Measurements from ENCODE around the gene PRR12. TPM values are rescaled to one million over a fixed set of nuclear protein-coding genes. Genes with fewer than 3 reads are reported as not detected.
A peak's percentile ranks its signal among the peaks of the same experiment; 100 is the strongest.

PRR12 gene
- total RNA-seq, 1 donor from 2014 or later, result 15.5 TPM

- Histone ChIP-seq H3K27ac (no peak overlapping the region), H3K27me3 (no peaks in the 10 kb centered on the region), H3K9me3 (no peaks in the 10 kb centered on the region), H3K4me1 (peaks cover 42% of the 10 kb centered on the region), H3K36me3 (peaks cover 0 to 16% of the 10 kb centered on the region in 2 donors), H3K4me3 (no peak overlapping the region)
- no peak for DNase-seq (ENCODE audit: extremely low spot score in 2 of 2)
- TF ChIP-seq POLR2A (IDR thresholded peaks at IDR 0.05), result no peak
- no peak for TF ChIP-seq CTCF (IDR thresholded peaks at IDR 0.05)
- TF ChIP-seq POLR2AphosphoS5 (IDR thresholded peaks at IDR 0.05; ENCODE audit: insufficient read depth in 1 of 2, low read depth in 1 of 2), result no peak
- intact Hi-C loops (cut with DNase I), result no loop called here
Observed at GRCh38 chr19:49635530-49636232, 44.7 kb downstream of the PRR12 start.

DNA sequence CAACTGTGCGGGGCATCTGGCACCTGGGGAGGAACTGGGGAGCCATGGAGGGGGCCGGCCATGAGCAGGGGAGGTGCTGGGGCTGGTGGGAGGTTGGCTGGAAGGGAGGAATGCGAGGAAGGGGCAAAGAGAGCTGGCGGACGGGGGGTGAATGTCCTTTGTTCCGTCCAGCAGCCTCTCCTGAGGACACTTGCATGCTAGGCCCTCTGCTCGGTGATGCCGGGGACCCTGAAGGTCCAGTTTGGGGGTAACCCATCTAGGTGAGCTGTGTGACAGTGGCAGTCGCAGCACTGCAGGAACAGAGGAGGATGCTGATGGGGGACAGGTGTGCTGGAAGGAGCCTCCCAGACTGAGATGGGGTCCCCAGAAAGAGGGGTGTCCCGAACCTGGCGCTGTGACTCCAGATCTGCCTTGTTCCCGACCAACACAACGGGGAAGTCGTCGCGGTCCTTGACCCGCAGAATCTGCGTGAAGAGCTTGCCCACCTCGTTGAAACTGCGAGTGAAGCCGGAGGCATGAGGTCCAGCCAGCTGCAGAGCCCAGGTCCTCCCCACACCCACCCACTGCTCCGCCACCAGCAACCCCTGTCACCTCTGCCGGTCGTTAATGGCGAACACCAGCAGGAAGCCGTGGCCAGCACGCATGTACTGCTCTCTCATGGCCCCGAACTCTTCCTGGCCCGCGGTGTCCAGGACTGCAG, 45.4 kb downstream of the PRR12 start:
- peak overlapping the region; percentile 100 for H3K27ac ChIP-seq
- intact Hi-C loops (cut with DNase I), result no loop called here
- H3K4me1 ChIP-seq, result peaks cover 43% of the 10 kb centered on the region

GRCh38 chr19:49637821-49638738, 47.1 kb downstream of the PRR12 start:
- H3K27ac ChIP-seq, result peak overlapping the region; percentile 100
- peaks cover 0 to 16% of the 10 kb centered on the region in 2 donors for H3K36me3 ChIP-seq
- peak in 1 of 2 donors; percentile 94 for DNase-seq (ENCODE audit: extremely low spot score in 2 of 2)
- peak in 1 of 2 donors; percentile 15 for TF ChIP-seq POLR2A (IDR thresholded peaks at IDR 0.05)
- TF ChIP-seq POLR2AphosphoS5 (IDR thresholded peaks at IDR 0.05; ENCODE audit: insufficient read depth in 1 of 2, low read depth in 1 of 2), result peak; percentile 78 to 83
- TF ChIP-seq CTCF (IDR thresholded peaks at IDR 0.05), result no peak
- peaks cover 46% of the 10 kb centered on the region for H3K4me1 ChIP-seq
- H3K4me3 ChIP-seq, result peak overlapping the region; percentile 78 to 99
- H3K9me3 ChIP-seq, result no peaks in the 10 kb centered on the region
- H3K27me3 ChIP-seq, result no peaks in the 10 kb centered on the region
- intact Hi-C loops (cut with DNase I), result loop anchor here (2.0 kb wide), 1 partner anchor 45 kb away; no protein-coding TSS in a partner anchor

More for the DNA sequence above, 45.4 kb downstream of the PRR12 start:
- no peak overlapping the region for H3K4me3 ChIP-seq
- H3K9me3 ChIP-seq, result no peaks in the 10 kb centered on the region
- H3K36me3 ChIP-seq, result peaks cover 0 to 16% of the 10 kb centered on the region in 2 donors
- no peak for DNase-seq (ENCODE audit: extremely low spot score in 2 of 2)
- no peaks in the 10 kb centered on the region for H3K27me3 ChIP-seq
- TF ChIP-seq POLR2A (IDR thresholded peaks at IDR 0.05) (no peak), CTCF (IDR thresholded peaks at IDR 0.05) (no peak), POLR2AphosphoS5 (IDR thresholded peaks at IDR 0.05; ENCODE audit: insufficient read depth in 1 of 2, low read depth in 1 of 2) (no peak)

- peak in 1 of 2 donors; percentile 82 for TF ChIP-seq POLR2A (IDR thresholded peaks at IDR 0.05)
- no peak for TF ChIP-seq CTCF (IDR thresholded peaks at IDR 0.05)
- DNase-seq (ENCODE audit: extremely low spot score in 2 of 2), result no peak
- H3K27ac ChIP-seq, result peak overlapping the region; percentile 100
- intact Hi-C loops (cut with DNase I), result loop anchor here (2.0 kb wide), 1 partner anchor 47 kb away; no protein-coding TSS in a partner anchor
- H3K4me1 ChIP-seq, result peaks cover 61% of the 10 kb centered on the region
- peaks cover 0 to 16% of the 10 kb centered on the region in 2 donors for H3K36me3 ChIP-seq
- H3K9me3 ChIP-seq, result no peaks in the 10 kb centered on the region
- no peaks in the 10 kb centered on the region for H3K27me3 ChIP-seq
- peak overlapping the region; percentile 78 to 99 for H3K4me3 ChIP-seq
Observed at GRCh38 chr19:49639401-49640112, 48.6 kb downstream of the PRR12 start.

All from vagina (tissue), 2 donors.